ENCODE measurements around the gene PTH2.

Gene PTH2

GRCh38 chr19:49440439-49441209 is 17.4 kb upstream of the PTH2 start:
- Mint-ChIP-seq H3K36me3 (no peaks in the 10 kb centered on the region), H3K9me3 (no peaks in the 10 kb centered on the region), H3K27me3 (peaks cover 54% of the 10 kb centered on the region), H3K4me3 (peak overlapping the region; percentile 83), H3K4me1 (peaks cover 38% of the 10 kb centered on the region), H3K27ac (no peak overlapping the region)

- no peak overlapping the region for H3K4me3 Mint-ChIP-seq
- H3K27me3 Mint-ChIP-seq = peaks cover 62% of the 10 kb centered on the region
- no peaks in the 10 kb centered on the region for H3K36me3 Mint-ChIP-seq
- no peak overlapping the region for H3K27ac Mint-ChIP-seq
- peaks cover 33% of the 10 kb centered on the region for H3K4me1 Mint-ChIP-seq
- no peaks in the 10 kb centered on the region for H3K9me3 Mint-ChIP-seq
These were observed 16.6 kb upstream of the PTH2 start for GRCh38 chr19:49439836-49440235.

- H3K27me3 Mint-ChIP-seq = peaks cover 68% of the 10 kb centered on the region
- no peaks in the 10 kb centered on the region for H3K36me3 Mint-ChIP-seq
- H3K4me1 Mint-ChIP-seq = peaks cover 29% of the 10 kb centered on the region
- no peaks in the 10 kb centered on the region for H3K9me3 Mint-ChIP-seq
- no peak overlapping the region for H3K4me3 Mint-ChIP-seq
- no peak overlapping the region for H3K27ac Mint-ChIP-seq
These were observed 15.0 kb upstream of the PTH2 start for GRCh38 chr19:49438261-49438660.

- no peaks in the 10 kb centered on the region for H3K9me3 Mint-ChIP-seq
- H3K4me3 Mint-ChIP-seq = no peak overlapping the region
- H3K27me3 Mint-ChIP-seq = peaks cover 73% of the 10 kb centered on the region
- H3K27ac Mint-ChIP-seq = no peak overlapping the region
- H3K4me1 Mint-ChIP-seq = peaks cover 32% of the 10 kb centered on the region
- H3K36me3 Mint-ChIP-seq = no peaks in the 10 kb centered on the region
These were observed 14.0 kb upstream of the PTH2 start for GRCh38 chr19:49437231-49437630.

- Mint-ChIP-seq H3K27ac (peak overlapping the region; percentile 70), H3K27me3 (peaks cover 70% of the 10 kb centered on the region), H3K4me1 (peaks cover 28% of the 10 kb centered on the region), H3K4me3 (no peak overlapping the region), H3K9me3 (no peaks in the 10 kb centered on the region), H3K36me3 (no peaks in the 10 kb centered on the region)
These were observed 13.3 kb upstream of the PTH2 start for GRCh38 chr19:49436381-49437017.

GRCh38 chr19:49435670-49436069 is 12.4 kb upstream of the PTH2 start:
- H3K27ac Mint-ChIP-seq = peak overlapping the region; percentile 38
- H3K36me3 Mint-ChIP-seq = peaks cover 2% of the 10 kb centered on the region
- H3K4me1 Mint-ChIP-seq = peaks cover 24% of the 10 kb centered on the region
- H3K27me3 Mint-ChIP-seq = peaks cover 69% of the 10 kb centered on the region
- no peaks in the 10 kb centered on the region for H3K9me3 Mint-ChIP-seq
- H3K4me3 Mint-ChIP-seq = no peak overlapping the region

- Mint-ChIP-seq H3K4me1 (peaks cover 20% of the 10 kb centered on the region), H3K9me3 (no peaks in the 10 kb centered on the region), H3K27me3 (peaks cover 69% of the 10 kb centered on the region), H3K36me3 (peaks cover 2% of the 10 kb centered on the region), H3K27ac (peak overlapping the region; percentile 5), H3K4me3 (no peak overlapping the region)
These were observed 11.8 kb upstream of the PTH2 start for GRCh38 chr19:49434907-49435583.

GRCh38 chr19:49433240-49433901 is 10.1 kb upstream of the PTH2 start:
- Mint-ChIP-seq H3K36me3 (peaks cover 2% of the 10 kb centered on the region), H3K27me3 (peaks cover 64% of the 10 kb centered on the region), H3K4me3 (peak overlapping the region; percentile 5), H3K4me1 (peaks cover 25% of the 10 kb centered on the region), H3K9me3 (no peaks in the 10 kb centered on the region), H3K27ac (no peak overlapping the region)

- Mint-ChIP-seq H3K36me3 (peaks cover 2% of the 10 kb centered on the region), H3K4me1 (peaks cover 33% of the 10 kb centered on the region), H3K4me3 (no peak overlapping the region), H3K27me3 (peaks cover 62% of the 10 kb centered on the region), H3K27ac (no peak overlapping the region), H3K9me3 (no peaks in the 10 kb centered on the region)
These were observed 9.2 kb upstream of the PTH2 start for GRCh38 chr19:49432141-49433073.

- Mint-ChIP-seq H3K27me3 (peaks cover 66% of the 10 kb centered on the region), H3K36me3 (peaks cover 2% of the 10 kb centered on the region), H3K4me1 (peaks cover 43% of the 10 kb centered on the region), H3K9me3 (no peaks in the 10 kb centered on the region), H3K4me3 (no peak overlapping the region), H3K27ac (no peak overlapping the region)
These were observed 8.1 kb upstream of the PTH2 start for GRCh38 chr19:49431330-49431749.

- Mint-ChIP-seq H3K27ac (no peak overlapping the region), H3K4me1 (peaks cover 43% of the 10 kb centered on the region), H3K9me3 (no peaks in the 10 kb centered on the region), H3K27me3 (peaks cover 66% of the 10 kb centered on the region), H3K4me3 (no peak overlapping the region), H3K36me3 (peaks cover 2% of the 10 kb centered on the region)
These were observed 7.6 kb upstream of the PTH2 start for GRCh38 chr19:49430678-49431329.

GRCh38 chr19:49430172-49430677 is 7.0 kb upstream of the PTH2 start:
- peaks cover 49% of the 10 kb centered on the region for H3K4me1 Mint-ChIP-seq
- no peak overlapping the region for H3K27ac Mint-ChIP-seq
- no peak overlapping the region for H3K4me3 Mint-ChIP-seq
- peaks cover 2% of the 10 kb centered on the region for H3K36me3 Mint-ChIP-seq
- H3K9me3 Mint-ChIP-seq = no peaks in the 10 kb centered on the region
- H3K27me3 Mint-ChIP-seq = peaks cover 66% of the 10 kb centered on the region

GRCh38 chr19:49428547-49429451 is 5.6 kb upstream of the PTH2 start:
- peaks cover 66% of the 10 kb centered on the region for H3K27me3 Mint-ChIP-seq
- H3K9me3 Mint-ChIP-seq = no peaks in the 10 kb centered on the region
- peaks cover 54% of the 10 kb centered on the region for H3K4me1 Mint-ChIP-seq
- peak overlapping the region; percentile 65 for H3K4me3 Mint-ChIP-seq
- H3K36me3 Mint-ChIP-seq = peaks cover 2% of the 10 kb centered on the region
- no peak overlapping the region for H3K27ac Mint-ChIP-seq
